ELR (cell line): ENCODE results near the gene ZC3H12A.
"Not testable (repeated sequence)": the region's sequence is repeated elsewhere in the genome, so short reads cannot be mapped to it uniquely, and the experiment has no call there.

ENCODE experiments used
- DNase-seq: peaks from one replicate; pipeline ENCODE4 v3.0.0-alpha.2; 2015; ENCODE audit warnings: low read depth

Gene ZC3H12A

DNA sequence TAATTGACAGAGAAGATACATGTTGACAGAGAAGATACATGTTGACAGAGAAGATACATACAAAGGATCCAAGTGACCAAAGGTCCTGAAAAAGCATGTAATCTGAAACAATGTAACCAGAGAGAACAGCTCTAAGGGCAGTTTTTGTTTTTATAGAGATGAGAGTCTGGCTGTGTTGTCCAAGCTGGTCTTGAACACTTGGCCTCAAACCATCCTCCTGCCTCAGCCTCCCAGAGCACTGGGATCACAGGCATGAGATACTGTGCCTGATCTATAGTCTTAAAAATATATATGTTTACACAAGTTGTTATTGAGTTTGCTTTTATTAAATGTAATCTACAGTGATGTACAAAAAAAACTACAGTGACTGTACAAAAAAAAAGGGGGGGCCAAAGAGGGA lies 27.7 kb downstream of the ZC3H12A start:
- DNase-seq, result no peak

DNA sequence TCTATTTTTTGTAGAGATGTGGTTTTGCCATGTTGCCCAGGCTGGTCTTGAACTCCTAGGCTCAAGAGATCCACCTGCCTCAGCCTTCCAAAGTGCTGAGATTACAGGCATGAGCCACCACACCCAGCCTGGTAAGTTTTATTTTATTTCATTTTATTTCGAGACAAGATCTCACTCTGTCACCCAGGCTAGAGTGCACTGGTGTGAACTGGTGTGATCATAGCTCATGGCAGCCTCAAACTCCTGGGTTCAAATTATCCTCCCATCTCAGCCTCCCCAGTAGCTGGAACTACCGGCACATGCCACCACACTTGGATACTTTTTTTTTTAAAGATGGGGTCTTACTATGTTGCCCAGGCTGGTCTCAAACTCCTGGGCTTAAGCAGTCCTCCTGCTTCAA lies 28.4 kb downstream of the ZC3H12A start:
- not testable (repeated sequence) for DNase-seq

DNA sequence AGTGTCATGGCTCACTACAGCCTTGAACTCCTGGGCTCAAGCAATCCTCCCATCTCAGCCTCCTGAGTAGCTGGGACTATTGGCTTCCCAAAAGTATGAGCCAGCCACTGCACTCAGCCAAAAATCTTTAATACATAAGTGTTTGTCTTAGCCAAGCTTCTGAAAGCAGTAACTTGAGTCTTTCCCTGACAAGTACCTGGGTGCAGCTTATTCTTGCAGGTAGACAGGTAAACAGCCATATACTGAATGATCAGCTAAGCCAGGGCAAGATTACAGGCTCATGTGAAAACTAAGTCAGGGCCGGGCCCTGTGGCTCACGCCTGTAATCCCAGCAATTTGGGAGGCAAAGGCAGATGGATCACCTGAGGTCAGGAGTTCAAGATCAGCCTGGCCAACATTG lies 32.4 kb downstream of the ZC3H12A start:
- no peak for DNase-seq

DNA sequence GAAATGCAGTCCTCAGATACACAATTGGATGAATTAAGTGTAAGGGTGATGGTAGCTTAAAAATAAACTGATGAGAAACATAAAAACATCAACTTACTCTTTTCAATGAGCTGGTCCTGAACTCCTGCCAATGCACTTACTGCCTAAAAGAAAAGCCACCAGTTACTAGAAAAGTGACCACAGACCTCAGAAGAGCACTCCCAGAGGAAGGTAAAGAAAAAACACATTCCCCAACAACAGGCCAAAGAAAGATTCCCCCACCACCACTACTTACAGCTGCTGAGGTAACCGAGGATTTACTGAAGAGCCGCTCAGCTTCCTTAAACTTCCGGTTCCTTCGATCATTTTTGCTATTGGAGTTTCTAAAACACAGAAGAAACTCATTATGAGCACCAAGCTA lies 34.8 kb downstream of the ZC3H12A start:
- peak; percentile 51 for DNase-seq

DNA sequence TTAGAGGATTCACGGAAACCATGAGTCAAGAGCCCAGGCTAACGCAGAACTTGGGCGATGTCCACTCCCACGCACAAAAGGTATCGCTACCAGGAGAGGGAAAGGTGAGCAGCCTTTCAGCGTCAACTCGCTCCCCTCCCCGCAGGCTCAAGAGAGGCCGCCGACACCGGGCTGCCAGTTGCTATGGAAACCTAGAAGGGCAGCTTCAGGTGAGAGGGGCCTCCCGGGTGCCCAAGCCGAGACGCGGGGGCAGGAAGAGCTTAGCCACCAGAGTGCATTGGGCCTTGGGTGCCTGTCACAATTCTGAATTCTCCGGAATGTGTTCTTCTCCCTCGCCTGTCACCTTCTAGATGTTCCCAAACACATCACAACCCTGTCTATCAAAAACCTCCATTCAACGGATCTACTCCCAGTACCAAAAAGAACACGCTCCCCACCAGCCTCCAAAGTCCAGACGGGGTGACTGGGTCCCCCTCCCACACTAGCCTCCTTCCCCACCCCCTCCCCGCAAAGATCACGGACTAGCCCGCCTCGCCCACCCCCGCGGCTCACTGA lies 39.5 kb downstream of the ZC3H12A start:
- peak; percentile 45 for DNase-seq

DNA sequence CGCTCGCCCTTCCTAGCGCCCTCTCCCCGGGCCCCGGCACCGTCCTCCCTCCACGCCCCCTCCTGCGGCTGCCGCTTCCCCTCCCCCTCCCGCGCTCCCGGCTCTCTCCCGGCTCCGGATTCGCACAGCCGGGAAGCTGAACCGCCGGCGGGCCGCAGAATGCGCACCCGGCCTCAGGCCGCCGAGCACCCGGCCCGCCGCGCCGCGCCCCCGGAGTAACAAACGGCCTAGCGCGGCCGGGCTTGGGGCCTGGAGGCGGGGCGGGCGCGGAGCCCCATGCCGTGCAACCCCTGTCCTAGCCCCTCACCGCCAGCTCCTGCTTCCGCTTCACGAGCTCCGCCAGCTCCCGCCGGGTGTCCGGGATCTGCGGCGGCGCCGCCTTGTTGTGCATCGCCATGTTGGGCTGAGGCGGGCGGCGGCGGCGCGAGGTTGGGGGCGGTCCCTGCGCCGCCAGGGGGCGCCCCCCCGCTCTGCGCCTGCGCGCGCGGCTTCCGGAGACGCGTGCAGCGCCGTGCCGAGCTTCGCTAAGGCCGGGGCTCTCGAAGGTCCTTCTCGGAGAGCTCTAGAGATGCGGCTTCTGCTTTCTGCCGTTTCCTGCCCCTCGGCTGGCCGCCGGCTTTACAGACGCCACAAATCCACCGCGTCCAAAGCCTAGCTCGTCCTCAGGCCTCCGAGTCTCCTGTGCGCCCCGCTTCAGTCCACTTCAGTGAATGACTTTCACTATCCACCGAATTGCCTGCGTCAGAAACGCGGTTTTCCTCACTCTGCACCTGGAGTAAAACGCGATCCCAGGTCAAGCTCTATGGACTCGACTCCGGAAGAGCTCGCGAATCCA lies 40.2 kb downstream of the ZC3H12A start, which contains the start of gene MEAF6:
TSS of gene MEAF6 (minus strand) at position 417 of the 835 bp plus-strand sequence. CDS start at position 397, 20 bp downstream.
- DNase-seq, result peak; percentile 89

DNA sequence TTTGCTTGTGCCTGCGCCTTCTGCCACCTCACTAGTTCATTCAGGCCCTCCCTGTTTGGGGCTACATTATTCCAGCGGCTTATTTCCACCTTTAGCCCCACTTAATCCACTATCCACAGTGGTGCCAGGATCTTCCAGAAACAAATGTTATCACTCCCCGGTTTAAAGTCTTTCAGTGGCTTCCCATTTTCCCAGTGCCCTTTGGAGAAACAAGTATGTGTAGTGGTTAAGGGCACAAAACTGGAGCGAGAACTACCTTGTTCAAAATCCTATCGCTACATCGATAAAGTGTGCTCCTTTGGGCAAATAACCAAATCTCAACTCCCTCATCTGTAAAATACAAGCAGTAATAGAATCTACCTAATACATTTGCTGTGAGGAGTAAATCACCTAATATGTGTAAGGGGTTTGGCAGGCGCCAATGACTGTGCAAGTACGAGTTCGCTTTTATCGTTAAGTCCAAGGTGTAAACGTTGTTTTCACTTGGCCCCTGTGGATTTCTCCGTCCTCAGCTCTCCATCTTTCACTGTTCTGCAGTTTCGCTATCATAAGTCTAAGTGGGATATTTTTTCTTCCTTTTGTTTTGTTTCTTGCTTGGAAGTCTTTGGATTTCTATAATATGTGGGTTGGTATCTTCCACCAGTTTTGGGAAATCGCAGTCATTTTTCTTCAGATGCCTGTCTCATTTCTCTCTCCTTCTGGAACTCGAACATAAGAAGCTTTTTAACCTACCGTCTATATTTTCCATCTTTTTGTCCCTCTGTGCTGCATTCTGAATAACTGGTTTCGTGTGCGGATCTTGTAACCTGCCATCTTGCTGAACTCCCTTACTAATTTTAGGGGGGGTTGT lies 41.0 kb downstream of the ZC3H12A start:
- no peak for DNase-seq

DNA sequence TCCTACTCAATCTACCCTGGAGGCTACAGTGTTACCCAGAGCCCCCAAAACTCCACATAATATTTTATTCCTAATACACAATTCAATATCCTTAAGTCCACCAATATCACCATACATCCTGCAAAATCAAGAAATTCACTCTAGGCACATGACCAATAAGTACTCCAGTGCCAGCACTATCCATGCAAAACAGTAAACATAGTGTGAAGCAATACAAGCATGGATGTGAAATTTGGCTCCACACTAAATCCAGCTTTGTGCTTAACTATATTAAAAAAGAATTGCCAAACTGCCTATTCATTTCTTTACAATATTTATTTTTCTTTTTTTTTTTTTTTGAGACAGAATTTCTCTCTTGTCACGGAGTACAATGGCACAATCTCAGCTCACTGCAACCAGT lies 43.2 kb downstream of the ZC3H12A start:
- DNase-seq, result no peak

DNA sequence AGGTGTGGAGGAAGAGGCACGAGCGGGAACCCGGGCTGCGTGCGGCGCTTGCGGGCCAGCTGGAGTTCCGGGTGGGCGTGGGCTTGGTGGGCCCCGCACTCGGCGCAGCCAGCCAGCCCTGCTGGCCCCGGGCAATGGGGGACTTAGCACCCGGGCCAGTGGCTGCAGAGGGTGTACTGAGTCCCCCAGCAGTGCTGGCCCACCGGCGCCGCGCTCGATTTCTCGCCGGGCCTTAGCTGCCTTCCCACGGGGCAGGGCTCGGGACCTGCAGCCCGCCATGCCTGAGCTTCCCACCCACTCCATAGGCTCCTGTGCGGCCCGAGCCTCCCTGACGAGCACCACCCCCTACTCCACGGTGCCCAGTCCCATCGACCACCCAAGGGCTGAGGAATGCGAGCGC lies 43.9 kb downstream of the ZC3H12A start:
- not testable (repeated sequence) for DNase-seq

DNA sequence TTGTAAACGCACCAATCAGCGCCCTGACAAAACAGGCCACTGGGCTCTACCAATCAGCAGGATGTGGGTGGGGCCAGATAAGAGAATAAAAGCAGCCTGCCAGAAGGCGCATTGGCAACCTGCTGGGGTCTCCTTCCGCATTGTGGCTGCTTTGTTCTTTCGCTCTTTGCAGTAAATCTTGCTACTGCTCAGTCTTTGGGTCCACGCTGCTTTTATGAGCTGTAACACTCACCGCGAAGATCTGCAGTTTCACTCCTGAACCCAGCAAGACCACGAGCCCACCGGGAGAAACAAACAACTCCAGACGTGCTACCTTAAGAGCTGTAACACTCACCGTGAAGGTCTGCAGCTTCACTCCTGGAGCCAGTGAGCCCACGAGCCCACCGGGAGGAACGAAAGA lies 44.5 kb downstream of the ZC3H12A start:
- not testable (repeated sequence) for DNase-seq

DNA sequence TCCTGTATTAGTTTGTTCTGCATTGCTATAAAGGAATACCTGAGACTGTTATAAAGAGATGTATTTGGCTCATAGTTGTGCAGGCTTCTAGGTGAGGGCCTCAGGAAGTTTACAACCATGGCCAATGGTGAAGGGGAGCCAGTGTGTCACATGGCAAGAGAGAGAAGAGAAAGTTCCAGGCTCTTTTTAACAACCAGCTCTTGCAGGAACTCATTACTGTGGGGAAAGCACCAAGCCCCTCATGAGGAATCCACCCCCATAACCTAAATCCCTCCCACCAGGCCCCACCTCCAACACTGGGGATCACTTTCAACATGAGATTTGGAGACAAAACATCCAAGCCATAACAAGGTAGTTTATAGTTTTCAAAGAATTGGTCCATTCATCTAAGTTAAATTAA lies 45.2 kb downstream of the ZC3H12A start:
- DNase-seq, result no peak

DNA sequence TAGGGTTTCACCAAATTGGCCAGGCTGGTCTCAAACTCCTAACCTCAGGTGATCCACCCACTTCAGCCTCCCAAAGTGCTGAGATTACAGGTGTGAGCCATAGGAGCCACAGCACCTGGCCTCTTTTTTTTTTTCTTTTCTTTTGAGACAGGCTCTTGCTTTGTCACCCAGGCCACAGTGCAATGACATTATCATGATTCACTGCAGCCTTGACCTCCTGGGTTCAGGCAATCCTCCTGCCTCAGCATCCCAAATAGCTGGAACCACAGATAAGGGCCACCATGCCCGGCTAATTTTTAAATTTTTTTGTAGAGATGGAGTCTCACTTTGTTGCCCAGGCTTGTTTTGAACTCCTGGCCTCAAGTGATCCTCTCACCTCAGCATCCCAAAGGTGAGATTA lies 55.5 kb downstream of the ZC3H12A start:
- not testable (repeated sequence) for DNase-seq

DNA sequence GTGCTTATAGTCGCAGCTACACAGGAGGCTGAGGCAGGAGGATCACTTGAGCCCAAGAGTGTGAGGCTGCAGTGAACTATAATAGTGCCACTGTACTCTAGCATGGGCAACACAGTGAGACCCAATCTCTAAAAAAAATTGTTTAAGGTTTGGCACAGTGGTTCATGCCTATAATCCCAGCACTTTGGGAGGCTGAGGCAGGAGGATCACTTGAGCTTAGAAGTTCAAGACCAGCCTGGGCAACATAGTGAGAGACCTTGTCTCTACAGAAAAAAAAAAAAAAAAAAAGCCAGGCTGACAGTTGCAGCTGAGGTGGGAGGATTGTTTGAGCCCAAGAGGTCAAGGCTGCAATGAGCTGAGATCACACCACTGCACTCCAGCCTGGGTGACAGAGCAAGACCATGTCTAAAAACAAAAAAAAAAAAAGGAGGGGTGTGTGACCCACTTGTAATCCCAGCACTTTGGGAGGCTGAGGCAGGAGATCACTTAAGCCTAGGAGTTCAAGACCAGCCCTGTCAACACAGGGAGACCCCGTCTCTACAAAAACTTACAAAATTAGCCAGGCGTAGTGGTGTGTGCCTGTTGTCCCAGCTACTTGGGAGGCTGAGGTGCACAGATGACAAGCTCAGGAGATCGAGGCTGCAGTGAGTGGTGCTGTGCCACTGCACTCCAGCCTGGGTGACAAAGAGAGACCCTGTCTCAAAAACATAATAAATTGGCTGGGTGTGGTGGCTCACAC lies 58.2 kb downstream of the ZC3H12A start:
- not testable (repeated sequence) for DNase-seq

DNA sequence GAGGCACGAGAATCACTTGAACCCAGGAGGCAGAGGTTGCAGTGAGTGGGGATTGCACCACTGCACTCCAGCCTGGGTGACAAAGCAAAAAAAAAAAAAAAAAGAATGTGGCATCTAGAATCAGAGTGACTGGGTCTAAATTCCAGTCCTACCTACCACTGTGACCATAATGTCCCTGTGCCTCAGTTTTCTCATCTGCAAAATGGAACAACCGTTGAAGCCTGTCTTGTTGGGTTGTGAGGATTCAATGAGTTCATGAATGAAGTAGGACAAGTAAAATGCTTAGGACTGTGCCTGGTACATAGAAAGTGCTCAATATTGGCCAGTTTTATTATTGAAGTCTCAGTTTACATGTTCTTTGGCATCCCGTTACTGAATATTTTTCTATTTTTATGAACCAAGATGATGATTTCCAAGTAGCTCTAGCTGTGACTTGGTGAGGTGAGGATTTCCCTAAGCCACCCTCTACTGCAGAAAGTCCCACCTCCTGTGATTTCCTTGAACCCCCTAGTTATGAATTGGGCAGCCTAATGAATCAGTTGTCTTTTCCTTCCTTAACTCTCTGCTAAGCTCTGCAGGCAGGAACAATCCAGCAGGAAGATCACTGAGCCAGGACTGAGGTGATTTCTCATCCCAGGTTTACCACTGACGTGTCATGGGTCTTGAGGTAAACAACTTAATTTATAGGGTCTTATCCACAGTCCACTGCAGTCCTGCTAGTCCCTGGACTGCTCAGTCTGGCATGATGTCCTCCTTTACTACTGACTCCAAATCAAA lies 59.1 kb downstream of the ZC3H12A start:
- peak; percentile 36 for DNase-seq
